Stomach (tissue), 9 donors: ENCODE measurements around the gene LRP1B. TPM values are rescaled to one million over a fixed set of nuclear protein-coding genes. Genes with fewer than 3 reads are reported as not detected.
"Not testable (repeated sequence)": the region's sequence is repeated elsewhere in the genome, so short reads cannot be mapped to it uniquely, and the experiment has no call there.

ENCODE experiments used
- DNase-seq, 2 donors: peaks; one replicate each; pipeline versions ENCODE4 v3.0.0 to v3.0.0-alpha.2; 2013 to 2019
- H3K27ac ChIP-seq, 5 donors: fragments of 200-600 bp in 4 of 5; sonication (generic) in 4 of 5; one replicate each; pipeline ENCODE4 v1.5.1; 2013 to 2019; ENCODE audit warnings: mild to moderate bottlenecking in 1 of 5, moderate library complexity in 1 of 5
- H3K27me3 ChIP-seq, 3 donors: fragments of 200-600 bp; sonication (generic); one replicate each; pipeline ENCODE4 v1.5.1; 2017 to 2019; ENCODE audit warnings: mixed run types in 1 of 3
- H3K36me3 ChIP-seq, 4 donors: fragments of 200-600 bp; sonication (generic); 1 replicate in 3 of 4; 2 replicates in 1 of 4; pipeline ENCODE4 v1.5.1; 2016 to 2019
- H3K4me1 ChIP-seq, 4 donors: fragments of 200-600 bp; sonication (generic); one replicate each; pipeline ENCODE4 v1.5.1; 2016 to 2019
- H3K4me3 ChIP-seq, 4 donors: fragments of 200-600 bp; sonication (generic) in 3 of 4; one replicate each; pipeline ENCODE4 v1.5.1; 2016 to 2019; ENCODE audit warnings: mild to moderate bottlenecking in 1 of 4
- H3K9me3 ChIP-seq, 4 donors: fragments of 200-600 bp; sonication (generic); one replicate each; pipeline ENCODE4 v1.5.1; 2016 to 2019
- EP300 ChIP-seq: sonication (generic); formaldehyde crosslinking; IDR thresholded peaks from one replicate; pipeline ENCODE4 v1.6.1; 2017; ENCODE audit warnings: antibody characterized with exemption
- POLR2A ChIP-seq, 4 donors: fragments of 450-650 bp; IDR thresholded peaks; one replicate each; pipeline ENCODE4 v1.6.1; 2016; ENCODE audit warnings: antibody characterized with exemption in 4 of 4, control low read depth in 2 of 4, mild to moderate bottlenecking in 1 of 4, moderate library complexity in 1 of 4
- POLR2AphosphoS5 ChIP-seq, 3 donors: sonication (generic); formaldehyde crosslinking; IDR thresholded peaks; one replicate each; pipeline ENCODE4 v1.6.1; 2016; ENCODE audit warnings: antibody characterized with exemption in 3 of 3
- WGBS, 5 donors: extraction: QIAGEN DNeasy Blood & Tissue Kit in 3 of 5; methylation state at CpG; one replicate each; pipeline versions ENCODE4 v1.1.5 to v1.1.7; 2013 to 2018; 5-methylcytosine and 5-hydroxymethylcytosine counted together
- intact Hi-C: fragments of 100-400 bp; cut with DNase I; formaldehyde crosslinking; loops from one replicate; pipeline ENCODE4 v1.15.1; 2023; ENCODE audit warnings: low total_unique reads
- polyA plus RNA-seq, 3 donors: library from polyadenylated mRNA; stranded (reverse); fragments of 200-250 nt; gene quantifications; one replicate each; pipeline ENCODE4 v1.2.3, GENCODE V29; 2013
- total RNA-seq, 5 donors: library from RNA; depleted of rRNA; stranded (reverse); fragments of >200 nt; gene quantifications; one replicate each; pipeline versions ENCODE4 v1.1.0 to v1.2.3, GENCODE V29; 2014 to 2016
- TF ChIP-seq, protein P1 (sequence below), 7 experiments: fragments of 450-650 bp in 4 of 7; fragments of 200-600 bp in 3 of 7; sonication (generic) in 3 of 7; IDR thresholded peaks; one replicate each; pipeline ENCODE4 v1.5.1; 2016 to 2019; ENCODE audit warnings: antibody characterized with exemption in 7 of 7, control low read depth in 2 of 7, mild to moderate bottlenecking in 1 of 7
- donor health status: healthy with polysubstance abuse.
- donor health status: Bipolar disorder and iron deficiency.
- donor health status: healthy.

LRP1B gene
- total and polyA plus RNA-seq, 8 donors: under 0.01 to 9.0 (median 0.38) TPM

DNA sequence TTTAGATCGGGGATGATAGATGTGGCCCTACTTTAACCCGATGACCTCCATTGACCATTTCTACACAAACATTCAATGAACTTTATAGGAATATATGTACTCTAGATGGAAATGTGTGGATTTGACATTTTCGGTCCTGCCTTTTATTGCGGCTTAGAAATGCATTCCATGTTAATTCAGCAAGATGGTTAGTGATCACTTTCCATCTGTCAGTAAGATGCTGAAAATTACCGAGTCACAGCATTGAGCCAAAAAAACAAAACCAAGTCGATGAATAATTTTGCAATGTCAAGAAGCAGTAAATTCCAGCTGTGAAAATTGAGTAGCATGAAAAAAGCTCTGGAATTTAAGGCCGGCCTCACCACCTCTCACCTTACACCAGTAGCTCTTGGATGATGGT lies 1708.1 kb downstream of the LRP1B start:
- Histone ChIP-seq H3K36me3 (no peaks in the 10 kb centered on the region), H3K4me3 (no peak overlapping the region), H3K27me3 (no peaks in the 10 kb centered on the region), H3K4me1 (no peaks in the 10 kb centered on the region), H3K9me3 (no peaks in the 10 kb centered on the region), H3K27ac (no peak overlapping the region)
- TF ChIP-seq, protein P1, sequence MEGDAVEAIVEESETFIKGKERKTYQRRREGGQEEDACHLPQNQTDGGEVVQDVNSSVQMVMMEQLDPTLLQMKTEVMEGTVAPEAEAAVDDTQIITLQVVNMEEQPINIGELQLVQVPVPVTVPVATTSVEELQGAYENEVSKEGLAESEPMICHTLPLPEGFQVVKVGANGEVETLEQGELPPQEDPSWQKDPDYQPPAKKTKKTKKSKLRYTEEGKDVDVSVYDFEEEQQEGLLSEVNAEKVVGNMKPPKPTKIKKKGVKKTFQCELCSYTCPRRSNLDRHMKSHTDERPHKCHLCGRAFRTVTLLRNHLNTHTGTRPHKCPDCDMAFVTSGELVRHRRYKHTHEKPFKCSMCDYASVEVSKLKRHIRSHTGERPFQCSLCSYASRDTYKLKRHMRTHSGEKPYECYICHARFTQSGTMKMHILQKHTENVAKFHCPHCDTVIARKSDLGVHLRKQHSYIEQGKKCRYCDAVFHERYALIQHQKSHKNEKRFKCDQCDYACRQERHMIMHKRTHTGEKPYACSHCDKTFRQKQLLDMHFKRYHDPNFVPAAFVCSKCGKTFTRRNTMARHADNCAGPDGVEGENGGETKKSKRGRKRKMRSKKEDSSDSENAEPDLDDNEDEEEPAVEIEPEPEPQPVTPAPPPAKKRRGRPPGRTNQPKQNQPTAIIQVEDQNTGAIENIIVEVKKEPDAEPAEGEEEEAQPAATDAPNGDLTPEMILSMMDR (IDR thresholded peaks at IDR 0.05): no peak
- TF ChIP-seq POLR2AphosphoS5 (IDR thresholded peaks at IDR 0.05) (no peak), POLR2A (IDR thresholded peaks at IDR 0.05) (no peak), EP300 (no peak)
- DNase-seq: no peak
- 80 to 91% (median 88%) methylated on average over 7 of the region's 7 CpGs for WGBS, 5 donors
- intact Hi-C loops: no loop called here

DNA sequence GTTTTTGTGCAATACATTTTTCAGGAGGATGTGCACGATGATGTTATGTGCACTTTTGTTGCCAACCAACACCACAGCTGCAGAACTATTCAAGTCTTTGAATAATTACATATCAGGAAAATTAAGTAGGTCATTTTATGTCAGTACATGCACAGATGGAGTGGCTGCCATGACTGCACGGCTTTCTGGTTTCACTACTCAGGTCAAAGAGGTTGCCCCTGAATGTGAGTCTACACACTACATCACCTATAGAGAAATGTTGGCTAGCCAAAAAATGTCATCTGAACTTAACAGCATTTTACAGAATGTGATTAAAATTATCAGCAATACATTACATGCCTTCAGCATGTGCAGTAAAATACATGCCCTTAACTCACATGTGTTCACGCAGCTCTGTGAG lies 1713.3 kb downstream of the LRP1B start:
- Histone ChIP-seq H3K36me3 (no peaks in the 10 kb centered on the region), H3K27ac (no peak overlapping the region), H3K4me3 (no peak overlapping the region), H3K9me3 (peaks cover 0 to 10% (median 5%) of the 10 kb centered on the region in 4 donors), H3K4me1 (no peaks in the 10 kb centered on the region), H3K27me3 (no peaks in the 10 kb centered on the region)
- intact Hi-C loops: no loop called here
- 87 to 93% (median 91%) methylated on average over 3 of the region's 3 CpGs for WGBS, 5 donors
- TF ChIP-seq, protein P1 (IDR thresholded peaks at IDR 0.05): no peak
- no peak for TF ChIP-seq POLR2AphosphoS5 (IDR thresholded peaks at IDR 0.05)
- no peak for DNase-seq

DNA sequence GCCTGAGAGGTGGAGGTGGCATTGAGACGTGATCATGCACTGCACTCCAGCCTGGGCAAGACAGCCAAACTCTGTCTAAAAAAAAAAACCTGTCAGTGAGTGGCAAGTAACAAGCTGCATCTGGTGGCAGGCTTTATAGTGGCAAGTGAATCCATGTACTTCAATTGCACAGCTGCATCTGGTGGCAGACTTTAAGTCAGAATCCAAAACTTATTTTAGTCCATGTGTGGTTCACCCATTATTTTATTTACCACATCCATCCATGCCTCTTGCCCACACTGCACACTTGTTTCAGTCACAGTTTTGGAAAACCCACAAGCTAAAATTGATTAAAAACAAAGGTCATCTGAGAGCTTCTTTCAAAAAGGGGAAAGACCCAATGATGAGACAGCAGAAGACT lies 1714.2 kb downstream of the LRP1B start:
- no peak overlapping the region for H3K27ac ChIP-seq
- no peaks in the 10 kb centered on the region for H3K36me3 ChIP-seq
- no peak for DNase-seq
- H3K4me1 ChIP-seq: no peaks in the 10 kb centered on the region
- 70 to 100% (median 85%) methylated on average over 1 of the region's 1 CpG for WGBS, 5 donors
- intact Hi-C loops: no loop called here
- H3K9me3 ChIP-seq: peaks cover 0 to 10% (median 5%) of the 10 kb centered on the region in 4 donors
- H3K4me3 ChIP-seq: no peak overlapping the region
- no peak for TF ChIP-seq POLR2AphosphoS5 (IDR thresholded peaks at IDR 0.05)
- no peak for TF ChIP-seq POLR2A (IDR thresholded peaks at IDR 0.05)
- TF ChIP-seq, protein P1 (IDR thresholded peaks at IDR 0.05): no peak
- TF ChIP-seq EP300: no peak
- no peaks in the 10 kb centered on the region for H3K27me3 ChIP-seq

DNA sequence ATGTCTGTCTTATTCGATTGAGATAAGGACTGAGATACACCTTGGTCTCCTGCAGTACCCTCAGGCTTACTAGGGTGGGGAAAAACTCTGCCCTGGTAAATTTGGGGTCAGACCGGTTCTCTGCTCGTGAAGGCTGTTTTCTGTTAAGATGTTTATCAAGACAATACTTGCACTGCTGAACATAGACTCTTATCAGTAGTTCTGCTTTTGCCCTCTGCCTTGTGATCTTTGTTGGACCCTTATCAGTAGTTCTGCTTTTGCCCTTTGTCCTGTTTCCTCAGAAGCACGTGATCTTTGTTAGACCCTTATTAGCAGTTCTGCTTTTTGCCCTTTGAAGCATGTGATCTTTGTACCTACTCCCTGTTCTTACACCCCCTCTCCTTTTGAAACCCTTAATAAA lies 1715.8 kb downstream of the LRP1B start:
- 39 to 60% (median 43%) methylated on average over 4 of the region's 4 CpGs for WGBS, 5 donors
- H3K4me3 ChIP-seq, H3K36me3 ChIP-seq, intact Hi-C loops, H3K4me1 ChIP-seq, DNase-seq, H3K27ac ChIP-seq, H3K27me3 ChIP-seq: not testable (repeated sequence)
- H3K9me3 ChIP-seq: peaks cover 0 to 10% (median 5%) of the 10 kb centered on the region in 4 donors

DNA sequence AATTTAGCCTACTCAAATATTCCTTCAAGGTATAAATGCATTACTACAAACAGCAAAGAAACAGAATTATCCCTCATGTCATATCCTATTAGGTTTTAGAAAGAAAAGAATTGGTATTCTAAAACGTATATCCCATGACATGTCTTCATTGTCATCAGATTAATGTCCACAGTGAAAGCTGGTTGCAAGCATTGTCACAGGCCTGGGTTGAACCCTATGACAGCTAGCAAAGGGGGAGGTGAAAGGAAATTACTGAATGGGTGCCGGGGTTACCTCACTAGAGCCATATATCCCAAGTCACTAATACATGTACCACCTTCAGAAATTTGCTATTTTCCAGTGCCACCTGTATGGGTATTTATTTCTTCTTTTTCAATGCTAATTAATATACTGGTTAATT lies 1720.1 kb downstream of the LRP1B start:
- Histone ChIP-seq H3K4me1 (no peaks in the 10 kb centered on the region), H3K27ac (no peak overlapping the region), H3K9me3 (peaks cover 0 to 9% (median 5%) of the 10 kb centered on the region in 4 donors), H3K36me3 (no peaks in the 10 kb centered on the region), H3K4me3 (no peak overlapping the region), H3K27me3 (no peaks in the 10 kb centered on the region)
- TF ChIP-seq, protein P1 (IDR thresholded peaks at IDR 0.05): no peak
- no peak for TF ChIP-seq EP300
- no peak for TF ChIP-seq POLR2A (IDR thresholded peaks at IDR 0.05)
- no peak for TF ChIP-seq POLR2AphosphoS5 (IDR thresholded peaks at IDR 0.05)
- no peak for DNase-seq
- 79 to 87% (median 84%) methylated on average over 2 of the region's 2 CpGs for WGBS, 5 donors
- intact Hi-C loops: no loop called here
